Endometrial microvascular endothelial cells (primary cell): Measurements from ENCODE around the gene USP40. TPM values are rescaled to one million over a fixed set of nuclear protein-coding genes. Genes with fewer than 3 reads are reported as not detected.
"Not testable (repeated sequence)": the region's sequence is repeated elsewhere in the genome, so short reads cannot be mapped to it uniquely, and the experiment has no call there.

Source experiments
- in situ Hi-C: cut with HindIII; loops from 2 replicates; pipeline ENCODE4 v1.10.0; 2017; ENCODE audit warnings: low sequenced_read_pairs, low pct_unique_long_range_greater_than_20kb; ENCODE audit errors: inconsistent ontology term
- total RNA-seq: library from RNA; depleted of rRNA; stranded (reverse); fragments of >200 nt; gene quantifications from one replicate; pipeline ENCODE4 v1.2.3, GENCODE V29; 2015; ENCODE audit errors: inconsistent ontology term

The USP40 gene
- total RNA-seq = 22.3 TPM

DNA sequence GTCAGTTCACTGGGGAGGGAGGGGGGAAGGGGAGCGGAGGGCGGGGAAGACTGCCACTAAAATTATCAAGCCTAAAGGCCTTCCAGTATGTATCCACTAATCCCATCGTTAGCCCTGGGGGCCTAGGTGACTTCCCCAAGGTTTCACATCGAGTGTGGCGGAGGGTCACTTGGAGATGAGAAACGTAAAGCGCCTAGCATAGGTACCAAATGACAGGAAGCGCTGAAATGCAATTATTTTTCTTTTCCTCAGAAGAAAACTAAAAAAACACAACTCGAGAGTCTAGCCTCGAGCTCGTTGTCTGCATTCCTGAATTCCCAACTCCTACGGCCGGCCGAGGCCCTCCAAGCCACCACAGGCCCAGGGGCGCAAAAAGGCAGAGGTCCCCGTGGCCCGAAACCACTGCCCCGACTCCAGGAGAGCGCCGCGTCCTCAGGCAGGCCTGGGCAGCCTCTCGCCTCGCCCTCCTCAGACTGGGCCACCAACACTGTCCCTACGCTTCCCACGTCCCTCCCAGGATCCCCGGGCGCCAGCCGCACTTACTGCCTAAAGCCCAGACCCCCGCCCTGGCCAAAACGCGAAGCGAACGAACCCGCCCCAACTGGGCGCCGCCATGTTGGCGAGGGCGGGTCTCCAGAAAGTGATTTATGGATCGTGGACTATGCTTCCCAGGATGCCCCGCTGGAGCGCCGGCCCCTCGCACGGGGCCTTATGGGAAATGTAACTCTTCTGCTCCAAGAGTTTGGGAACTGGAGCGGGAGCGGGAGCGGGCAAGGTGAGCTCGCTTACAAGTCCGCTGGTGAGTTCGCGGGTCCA is at the start of gene USP40:
USP40 (minus strand) TSS at position 642 of the 816 bp plus-strand sequence. CDS start 1,228 bp downstream, outside the sequence.
- in situ Hi-C loops = no loop called here

GRCh38 chr2:233611284-233611683 is 44.7 kb upstream of the USP40 start:
- in situ Hi-C loops = no loop called here

GRCh38 chr2:233605680-233606079 is 39.1 kb upstream of the USP40 start:
- in situ Hi-C loops = no loop called here

- in situ Hi-C loops = no loop called here
Measured at GRCh38 chr2:233604826-233605225, 38.2 kb upstream of the USP40 start.

DNA sequence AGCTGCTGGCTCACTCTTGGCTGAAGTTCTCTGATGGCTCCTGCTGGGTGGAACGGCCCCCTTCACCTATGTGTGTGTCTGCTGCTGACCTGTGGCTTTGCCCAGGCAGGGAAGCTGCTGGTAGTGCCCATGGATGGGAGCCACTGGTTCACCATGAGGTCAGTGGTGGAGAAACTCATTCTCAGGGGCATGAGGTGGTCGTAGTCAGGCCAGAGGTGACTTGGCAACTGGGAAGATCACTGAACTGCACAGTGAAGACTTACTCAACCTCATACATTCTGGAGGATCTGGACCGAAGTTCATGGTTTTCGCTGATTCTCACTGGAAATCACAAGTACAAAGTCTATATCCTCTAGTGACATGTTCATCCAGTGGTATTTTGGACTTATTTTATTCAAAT is 36.9 kb upstream of the USP40 start:
- in situ Hi-C loops = no loop called here

DNA sequence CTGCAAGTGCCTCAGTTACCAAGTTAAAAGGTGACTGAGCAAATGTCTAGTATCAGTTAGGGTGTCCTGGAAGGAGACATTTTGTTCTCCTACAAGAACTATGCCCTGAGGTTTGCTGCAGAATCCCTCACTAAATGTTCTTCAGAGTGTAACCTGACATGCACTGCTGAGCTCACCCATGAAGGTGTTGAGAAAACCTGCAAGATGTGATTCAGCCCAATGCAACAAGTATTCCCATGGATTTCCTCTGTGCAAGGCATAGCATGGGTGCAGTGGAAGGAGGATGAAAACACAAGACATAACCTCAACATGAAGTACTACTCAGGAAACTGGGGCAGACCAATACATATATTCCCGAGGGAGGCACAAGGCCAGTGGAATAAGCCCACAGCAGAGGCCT is 35.5 kb upstream of the USP40 start:
- in situ Hi-C loops = no loop called here

DNA sequence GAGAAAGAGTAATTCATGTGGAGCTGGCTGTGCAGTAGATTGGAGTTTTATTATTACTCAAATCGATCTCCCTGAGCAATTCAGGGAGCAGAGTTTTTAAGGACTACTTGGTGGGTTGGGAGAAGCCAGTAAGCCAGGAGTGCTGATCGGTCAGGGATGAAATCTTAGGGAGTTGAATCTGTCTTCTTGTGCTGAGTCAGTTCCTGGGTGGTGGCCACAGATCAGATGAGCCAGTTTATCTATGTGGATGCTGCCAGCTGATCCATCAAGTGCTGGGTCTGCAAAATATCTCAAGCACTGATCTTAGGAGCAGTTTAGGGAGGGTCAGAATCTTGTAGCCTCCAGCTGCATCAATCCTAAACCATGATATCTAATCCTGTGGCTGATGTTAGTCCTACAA is 33.8 kb upstream of the USP40 start:
- in situ Hi-C loops = no loop called here

GRCh38 chr2:233598952-233599351 is 32.4 kb upstream of the USP40 start:
- in situ Hi-C loops = no loop called here

DNA sequence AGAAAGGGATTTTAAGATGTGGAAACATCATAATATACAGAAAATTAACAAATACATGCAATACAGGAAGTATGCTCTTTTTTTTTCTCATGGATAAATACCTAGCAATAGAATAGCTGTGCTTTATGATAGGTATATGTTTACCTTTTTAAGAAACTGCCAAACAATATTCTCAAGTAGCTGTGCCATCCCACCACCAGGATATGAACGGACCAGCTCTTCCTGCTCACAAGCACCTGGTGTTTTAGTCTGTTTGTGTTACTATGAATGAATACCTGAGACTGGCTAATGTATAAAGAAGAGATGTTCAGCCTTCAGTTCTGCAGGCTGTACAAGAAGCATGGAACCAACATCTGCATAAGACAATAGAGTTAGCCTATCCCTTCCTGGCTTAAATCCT is 30.9 kb upstream of the USP40 start:
- in situ Hi-C loops = no loop called here

GRCh38 chr2:233593201-233593600 is 26.6 kb upstream of the USP40 start:
- in situ Hi-C loops = no loop called here

GRCh38 chr2:233592706-233593105 is 26.1 kb upstream of the USP40 start:
- in situ Hi-C loops = not testable (repeated sequence)

GRCh38 chr2:233588400-233588799 is 21.8 kb upstream of the USP40 start:
- in situ Hi-C loops = no loop called here

GRCh38 chr2:233584210-233584609 is 17.6 kb upstream of the USP40 start:
- in situ Hi-C loops = no loop called here

DNA sequence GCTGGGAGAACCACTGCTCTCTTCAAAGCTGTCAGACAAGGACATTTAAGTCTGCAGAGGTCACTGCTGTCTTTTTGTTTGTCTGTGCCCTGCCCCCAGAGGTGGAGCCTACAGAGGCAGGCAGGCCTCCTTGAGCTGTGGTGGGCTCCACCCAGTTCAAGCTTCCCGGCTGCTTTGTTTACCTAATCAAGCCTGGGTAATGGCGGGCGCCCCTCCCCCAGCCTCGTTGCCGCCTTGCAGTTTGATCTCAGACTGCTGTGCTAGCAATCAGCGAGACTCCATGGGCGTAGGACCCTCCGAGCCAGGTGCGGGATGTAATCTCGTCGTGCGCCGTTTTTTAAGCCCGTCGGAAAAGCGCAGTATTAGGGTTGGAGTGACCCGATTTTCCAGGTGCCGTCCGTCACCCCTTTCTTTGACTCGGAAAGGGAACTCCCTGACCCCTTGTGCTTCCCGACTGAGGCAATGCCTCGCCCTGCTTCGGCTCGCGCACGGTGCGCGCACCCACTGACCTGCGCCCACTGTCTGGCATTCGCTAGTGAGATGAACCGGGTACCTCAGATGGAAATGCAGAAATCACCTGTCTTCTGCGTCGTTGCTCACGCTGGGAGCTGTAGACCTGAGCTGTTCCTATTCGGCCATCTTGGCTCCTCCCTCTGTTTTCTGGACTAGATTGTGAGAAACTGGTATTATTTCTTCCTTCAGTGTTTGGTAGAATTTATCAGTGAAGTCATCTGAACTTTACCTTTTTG is 16.8 kb upstream of the USP40 start:
- in situ Hi-C loops = not testable (repeated sequence)

GRCh38 chr2:233577341-233577740 is 10.8 kb upstream of the USP40 start:
- in situ Hi-C loops = not testable (repeated sequence)

GRCh38 chr2:233572468-233572867 is 5.9 kb upstream of the USP40 start:
- in situ Hi-C loops = no loop called here

- in situ Hi-C loops = no loop called here
Measured at GRCh38 chr2:233571462-233571861, 4.9 kb upstream of the USP40 start.

- in situ Hi-C loops = no loop called here
Measured at GRCh38 chr2:233571001-233571400, 4.4 kb upstream of the USP40 start.

GRCh38 chr2:233565685-233566140 is 869 bp downstream of the USP40 start:
- in situ Hi-C loops = no loop called here
